ENCODE data around the gene MXI1.
"Not testable (repeated sequence)": the region's sequence is repeated elsewhere in the genome, so short reads cannot be mapped to it uniquely, and the experiment has no call there.

Gene MXI1

GRCh38 chr10:110244550-110244949 is 37.1 kb downstream of the MXI1 start:
- DNase-seq = no peak

- DNase-seq = not testable (repeated sequence)
Measured at GRCh38 chr10:110247833-110248232, 40.4 kb downstream of the MXI1 start.

- DNase-seq = not testable (repeated sequence)
Measured at GRCh38 chr10:110249489-110249888, 42.1 kb downstream of the MXI1 start.

GRCh38 chr10:110251392-110251791 is 44.0 kb downstream of the MXI1 start:
- not testable (repeated sequence) for DNase-seq

GRCh38 chr10:110252151-110252550 is 44.7 kb downstream of the MXI1 start:
- DNase-seq = no peak

GRCh38 chr10:110254467-110254866 is 47.1 kb downstream of the MXI1 start:
- DNase-seq = no peak

GRCh38 chr10:110258542-110258941 is 51.1 kb downstream of the MXI1 start:
- DNase-seq = no peak

- DNase-seq = no peak
Measured at GRCh38 chr10:110259317-110259716, 51.9 kb downstream of the MXI1 start.

- DNase-seq = peak; percentile 3
Measured at GRCh38 chr10:110260746-110261477, 53.5 kb downstream of the MXI1 start.

GRCh38 chr10:110263164-110263563 is 55.8 kb downstream of the MXI1 start:
- DNase-seq = no peak

GRCh38 chr10:110265573-110266193 is 58.3 kb downstream of the MXI1 start:
- DNase-seq = no peak

GRCh38 chr10:110267276-110267675 is 59.9 kb downstream of the MXI1 start:
- DNase-seq = no peak

- DNase-seq = no peak
Measured at GRCh38 chr10:110268442-110268841, 61.0 kb downstream of the MXI1 start.

- no peak for DNase-seq
Measured at GRCh38 chr10:110268971-110269370, 61.6 kb downstream of the MXI1 start.

GRCh38 chr10:110269374-110270318 is 62.2 kb downstream of the MXI1 start:
- DNase-seq = peak; percentile 3

- not testable (repeated sequence) for DNase-seq
Measured at GRCh38 chr10:110272995-110273394, 65.6 kb downstream of the MXI1 start.

GRCh38 chr10:110273474-110273873 is 66.1 kb downstream of the MXI1 start:
- peak; percentile 64 for DNase-seq

GRCh38 chr10:110274072-110274627 is 66.7 kb downstream of the MXI1 start:
- DNase-seq = no peak

GRCh38 chr10:110274647-110275046 is 67.2 kb downstream of the MXI1 start:
- DNase-seq = no peak

- no peak for DNase-seq
Measured at GRCh38 chr10:110275128-110275729, 67.8 kb downstream of the MXI1 start.

- no peak for DNase-seq
Measured at GRCh38 chr10:110276603-110277002, 69.2 kb downstream of the MXI1 start.

GRCh38 chr10:110277591-110277990 is 70.2 kb downstream of the MXI1 start:
- no peak for DNase-seq
